ENCODE results near the gene INTS7. TPM values are rescaled to one million over a fixed set of nuclear protein-coding genes. Genes with fewer than 3 reads are reported as not detected.

INTS7 gene
- total RNA-seq, 1 experiment from 2014 or later: 35.5 TPM

DNA sequence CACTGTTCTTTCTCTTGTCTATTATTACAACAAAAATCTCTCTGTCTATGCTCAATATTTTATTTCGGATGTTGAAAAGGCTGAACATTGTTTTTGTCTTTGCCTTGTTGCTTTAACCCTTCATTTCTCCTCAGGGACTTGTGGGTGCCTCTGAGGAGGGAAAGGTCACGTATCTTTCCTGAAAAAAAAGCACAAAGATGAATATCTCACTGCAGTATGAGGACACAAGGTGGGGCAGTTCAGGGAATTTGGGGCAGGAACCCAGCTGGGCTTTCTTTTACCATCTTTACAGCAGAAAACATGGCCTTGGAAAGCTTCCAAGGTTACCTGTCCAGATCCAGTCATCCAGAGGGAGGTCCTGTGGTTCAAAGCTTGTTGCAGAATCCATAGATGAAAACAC is 105.7 kb downstream of the INTS7 start:
- Histone ChIP-seq H3K27me3 (ENCODE audit: control insufficient read depth, insufficient read depth, low read length) (no peaks in the 10 kb centered on the region), H3K36me3 (ENCODE audit: control insufficient read depth, insufficient read depth, low read length) (no peaks in the 10 kb centered on the region), H3K4me1 (ENCODE audit: control insufficient read depth, insufficient read depth, low read length) (no peaks in the 10 kb centered on the region), H3K4me3 (ENCODE audit: low read depth in 2 of 2, low read length in 2 of 2) (no peak overlapping the region), H3K27ac (ENCODE audit: low read length) (no peak overlapping the region), H3K9me3 (ENCODE audit: control insufficient read depth, insufficient read depth, low read depth, low read length) (no peaks in the 10 kb centered on the region)
- intact Hi-C loops (cut with micrococcal nuclease; ENCODE audit: unreplicated experiment) (no loop called here), in situ Hi-C loops (cut with HindIII; ENCODE audit: low pct_unique_long_range_greater_than_20kb, low sequenced_read_pairs) (no loop called here)
- ATAC-seq (no peak), DNase-seq (ENCODE audit: low read depth, low spot score) (no peak)
- BruUV-seq (replicated peaks): no TSS peak
- no peak for TF ChIP-seq SIN3A (IDR thresholded peaks at IDR 0.05; ENCODE audit: borderline replicate concordance, insufficient read depth, low read depth, low read length)
- no peak for TF ChIP-seq TCF7L2 (IDR thresholded peaks at IDR 0.05; ENCODE audit: low read depth, low read length)
- TF ChIP-seq, protein P1, sequence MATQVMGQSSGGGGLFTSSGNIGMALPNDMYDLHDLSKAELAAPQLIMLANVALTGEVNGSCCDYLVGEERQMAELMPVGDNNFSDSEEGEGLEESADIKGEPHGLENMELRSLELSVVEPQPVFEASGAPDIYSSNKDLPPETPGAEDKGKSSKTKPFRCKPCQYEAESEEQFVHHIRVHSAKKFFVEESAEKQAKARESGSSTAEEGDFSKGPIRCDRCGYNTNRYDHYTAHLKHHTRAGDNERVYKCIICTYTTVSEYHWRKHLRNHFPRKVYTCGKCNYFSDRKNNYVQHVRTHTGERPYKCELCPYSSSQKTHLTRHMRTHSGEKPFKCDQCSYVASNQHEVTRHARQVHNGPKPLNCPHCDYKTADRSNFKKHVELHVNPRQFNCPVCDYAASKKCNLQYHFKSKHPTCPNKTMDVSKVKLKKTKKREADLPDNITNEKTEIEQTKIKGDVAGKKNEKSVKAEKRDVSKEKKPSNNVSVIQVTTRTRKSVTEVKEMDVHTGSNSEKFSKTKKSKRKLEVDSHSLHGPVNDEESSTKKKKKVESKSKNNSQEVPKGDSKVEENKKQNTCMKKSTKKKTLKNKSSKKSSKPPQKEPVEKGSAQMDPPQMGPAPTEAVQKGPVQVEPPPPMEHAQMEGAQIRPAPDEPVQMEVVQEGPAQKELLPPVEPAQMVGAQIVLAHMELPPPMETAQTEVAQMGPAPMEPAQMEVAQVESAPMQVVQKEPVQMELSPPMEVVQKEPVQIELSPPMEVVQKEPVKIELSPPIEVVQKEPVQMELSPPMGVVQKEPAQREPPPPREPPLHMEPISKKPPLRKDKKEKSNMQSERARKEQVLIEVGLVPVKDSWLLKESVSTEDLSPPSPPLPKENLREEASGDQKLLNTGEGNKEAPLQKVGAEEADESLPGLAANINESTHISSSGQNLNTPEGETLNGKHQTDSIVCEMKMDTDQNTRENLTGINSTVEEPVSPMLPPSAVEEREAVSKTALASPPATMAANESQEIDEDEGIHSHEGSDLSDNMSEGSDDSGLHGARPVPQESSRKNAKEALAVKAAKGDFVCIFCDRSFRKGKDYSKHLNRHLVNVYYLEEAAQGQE (IDR thresholded peaks at IDR 0.05; ENCODE audit: insufficient read depth in 1 of 2, low read depth in 2 of 2, low read length in 1 of 2): no peak
- TF ChIP-seq, protein P2, sequence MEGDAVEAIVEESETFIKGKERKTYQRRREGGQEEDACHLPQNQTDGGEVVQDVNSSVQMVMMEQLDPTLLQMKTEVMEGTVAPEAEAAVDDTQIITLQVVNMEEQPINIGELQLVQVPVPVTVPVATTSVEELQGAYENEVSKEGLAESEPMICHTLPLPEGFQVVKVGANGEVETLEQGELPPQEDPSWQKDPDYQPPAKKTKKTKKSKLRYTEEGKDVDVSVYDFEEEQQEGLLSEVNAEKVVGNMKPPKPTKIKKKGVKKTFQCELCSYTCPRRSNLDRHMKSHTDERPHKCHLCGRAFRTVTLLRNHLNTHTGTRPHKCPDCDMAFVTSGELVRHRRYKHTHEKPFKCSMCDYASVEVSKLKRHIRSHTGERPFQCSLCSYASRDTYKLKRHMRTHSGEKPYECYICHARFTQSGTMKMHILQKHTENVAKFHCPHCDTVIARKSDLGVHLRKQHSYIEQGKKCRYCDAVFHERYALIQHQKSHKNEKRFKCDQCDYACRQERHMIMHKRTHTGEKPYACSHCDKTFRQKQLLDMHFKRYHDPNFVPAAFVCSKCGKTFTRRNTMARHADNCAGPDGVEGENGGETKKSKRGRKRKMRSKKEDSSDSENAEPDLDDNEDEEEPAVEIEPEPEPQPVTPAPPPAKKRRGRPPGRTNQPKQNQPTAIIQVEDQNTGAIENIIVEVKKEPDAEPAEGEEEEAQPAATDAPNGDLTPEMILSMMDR (IDR thresholded peaks at IDR 0.05): no peak
- no peak for TF ChIP-seq POLR2AphosphoS5 (IDR thresholded peaks at IDR 0.05; ENCODE audit: low read depth, low read length)
- POLR2A ChIA-PET: interaction anchor here (0.7 kb wide), 1 partner anchor 151 kb away, joined by 7 read pairs; no protein-coding TSS in a partner anchor
- CTCF ChIA-PET: interaction anchor here (0.5 kb wide), 1 partner anchor 548 kb away, joined by 4 read pairs; no protein-coding TSS in a partner anchor

DNA sequence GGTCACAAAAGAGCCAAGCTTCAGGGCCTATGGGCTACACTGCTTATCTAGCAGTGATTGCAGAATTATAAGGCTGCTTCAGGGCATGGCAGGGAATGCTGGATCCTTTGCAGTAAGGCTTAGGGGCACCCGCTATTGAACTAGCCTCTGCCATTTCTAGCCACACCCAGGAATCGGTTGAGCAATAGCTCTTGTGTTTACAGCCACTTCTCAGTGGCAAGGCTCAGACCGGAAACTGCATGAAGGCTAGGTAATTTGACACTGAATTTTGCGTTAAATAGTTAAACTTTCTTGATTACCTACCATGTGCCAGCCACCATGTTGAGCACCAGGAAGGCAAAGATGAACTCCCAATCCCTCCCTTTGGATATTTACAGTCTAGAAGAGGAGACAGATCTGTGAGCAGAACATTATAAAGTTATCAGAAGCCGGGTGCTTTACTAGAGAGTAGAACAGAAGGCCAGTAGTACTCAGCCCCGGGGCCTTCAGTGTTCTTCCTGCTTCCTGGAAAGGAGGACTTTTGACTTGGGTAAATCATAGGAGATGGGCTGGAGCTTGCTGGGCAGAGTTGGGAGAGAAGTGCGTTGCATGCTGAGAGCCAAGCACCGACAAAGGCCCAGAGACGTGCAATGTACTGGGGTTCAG is 106.2 kb downstream of the INTS7 start:
- POLR2A ChIA-PET: interaction anchor here (0.7 kb wide), 1 partner anchor 150 kb away, joined by 7 read pairs; no protein-coding TSS in a partner anchor
- in situ Hi-C loops (cut with HindIII; ENCODE audit: low pct_unique_long_range_greater_than_20kb, low sequenced_read_pairs): no loop called here

More for the DNA sequence above, 106.2 kb downstream of the INTS7 start:
- H3K27ac ChIP-seq (ENCODE audit: low read length): no peak overlapping the region
- BruUV-seq (replicated peaks): no TSS peak
- no peaks in the 10 kb centered on the region for H3K36me3 ChIP-seq (ENCODE audit: control insufficient read depth, insufficient read depth, low read length)
- intact Hi-C loops (cut with micrococcal nuclease; ENCODE audit: unreplicated experiment): no loop called here
- H3K27me3 ChIP-seq (ENCODE audit: control insufficient read depth, insufficient read depth, low read length): no peaks in the 10 kb centered on the region
- no peak for ATAC-seq
- H3K4me3 ChIP-seq (ENCODE audit: low read depth in 2 of 2, low read length in 2 of 2): no peak overlapping the region
- H3K9me3 ChIP-seq (ENCODE audit: control insufficient read depth, insufficient read depth, low read depth, low read length): no peaks in the 10 kb centered on the region
- CTCF ChIA-PET: interaction anchor here (0.5 kb wide), 1 partner anchor 548 kb away, joined by 4 read pairs; no protein-coding TSS in a partner anchor
- no peak for TF ChIP-seq SIN3A (IDR thresholded peaks at IDR 0.05; ENCODE audit: borderline replicate concordance, insufficient read depth, low read depth, low read length)
- TF ChIP-seq, protein P1 (IDR thresholded peaks at IDR 0.05; ENCODE audit: insufficient read depth in 1 of 2, low read depth in 2 of 2, low read length in 1 of 2): no peak
- TF ChIP-seq TCF7L2 (IDR thresholded peaks at IDR 0.05; ENCODE audit: low read depth, low read length): no peak
- TF ChIP-seq POLR2AphosphoS5 (IDR thresholded peaks at IDR 0.05; ENCODE audit: low read depth, low read length): no peak
- TF ChIP-seq, protein P2 (IDR thresholded peaks at IDR 0.05): no peak
- DNase-seq (ENCODE audit: low read depth, low spot score): no peak
- no peaks in the 10 kb centered on the region for H3K4me1 ChIP-seq (ENCODE audit: control insufficient read depth, insufficient read depth, low read length)
